Heart right ventricle (tissue), 16 donors: Measurements from ENCODE around the gene SS18L1. TPM values are rescaled to one million over a fixed set of nuclear protein-coding genes. Genes with fewer than 3 reads are reported as not detected.

ENCODE experiments used
- ATAC-seq, 8 donors: fragments of 200-7000 bp; cut with Tn5 transposase; one replicate each; pipeline ENCODE4 v1.9.1; 2020; ENCODE audit warnings: mild to moderate bottlenecking in 8 of 8, moderate library complexity in 8 of 8, moderate number of reproducible peaks in 1 of 8
- DNase-seq, 2 donors: peaks; one replicate each; pipeline ENCODE4 v3.0.0-alpha.2; 2020
- H3K27ac ChIP-seq, 10 donors: fragments of 200-600 bp; sonication (generic) in 2 of 10; one replicate each; pipeline versions ENCODE4 v1.5.0 to v1.8.0; 2020 to 2022; ENCODE audit warnings: mild to moderate bottlenecking in 3 of 10
- H3K27me3 ChIP-seq, 7 donors: fragments of 200-600 bp; one replicate each; pipeline ENCODE4 v1.8.0; 2021 to 2022; ENCODE audit warnings: mild to moderate bottlenecking in 2 of 7
- H3K36me3 ChIP-seq, 9 donors: fragments of 200-600 bp; sonication (generic) in 1 of 9; one replicate each; pipeline versions ENCODE4 v1.5.0 to v1.8.0; 2020 to 2022; ENCODE audit warnings: mild to moderate bottlenecking in 2 of 9
- H3K4me1 ChIP-seq, 9 donors: fragments of 200-600 bp; sonication (generic) in 1 of 9; one replicate each; pipeline versions ENCODE4 v1.5.0 to v1.8.0; 2020 to 2022; ENCODE audit warnings: mild to moderate bottlenecking in 4 of 9
- H3K4me3 ChIP-seq, 10 donors: fragments of 200-600 bp; sonication (generic) in 2 of 10; one replicate each; pipeline versions ENCODE4 v1.5.0 to v1.8.0; 2020 to 2022; ENCODE audit warnings: mild to moderate bottlenecking in 7 of 10, moderate library complexity in 2 of 10
- H3K9me3 ChIP-seq, 11 donors: fragments of 200-600 bp in 10 of 11; sonication (generic) in 2 of 11; one replicate each; pipeline versions ENCODE4 v1.5.0 to v1.8.0; 2013 to 2022; ENCODE audit warnings: mild to moderate bottlenecking in 2 of 11, control low read depth in 1 of 11, moderate library complexity in 1 of 11
- CTCF ChIP-seq, 9 donors: fragments of 200-600 bp; sonication (generic) in 2 of 9; IDR thresholded peaks; one replicate each; pipeline versions ENCODE4 v1.5.0 to v1.8.0; 2021 to 2022; ENCODE audit warnings: antibody characterized with exemption in 9 of 9, mild to moderate bottlenecking in 5 of 9, moderate library complexity in 1 of 9
- WGBS, 2 donors: extraction: QIAGEN DNeasy Blood & Tissue Kit; methylation state at CpG; one replicate each; pipeline ENCODE4 v1.1.7; 2013; ENCODE audit warnings: inconsistent platforms in 1 of 2; 5-methylcytosine and 5-hydroxymethylcytosine counted together
- intact Hi-C, 10 donors: fragments of 100-400 bp; cut with DNase I; formaldehyde crosslinking; loops; one replicate each; pipeline versions ENCODE4 v1.11.1 to v1.14.2; 2022
- polyA plus RNA-seq, 2 donors: library from polyadenylated mRNA; stranded (reverse); fragments of 200-250 nt; gene quantifications; one replicate each; pipeline ENCODE4 v1.2.3, GENCODE V29; 2013
- total RNA-seq, 10 donors: library from RNA; stranded (reverse); fragmentation: NEBNext Ultra II Directional in 3 of 10; extraction: Animal tissue kit (Norgen Biotek cat#: 25700) in 3 of 10; gene quantifications; one replicate each; pipeline versions ENCODE4 v1.2.1 to v1.2.4, GENCODE V29; 2021 to 2023
- donor health status: Arrhythmogenic right ventricular cardiomyopathy.
- donor health status: ischemic (EF 13 %, LVEDD 7.1; RV severe dilation, severe dysfunction).
- donor health status: healthy with polysubstance abuse.
- donor health status: DM: no; HTN: yes; CAD: no.
- donor health status: DM: no; HTN: no; CAD: no.
- donor health status: ischemic (EF 25% LVEDD 6.9; RV normal size, moderate dysfunction).
- donor health status: ischemic (EF 25% LVEDD 5.7; RV mildly dilated, moderate dysfunction).
- donor health status: healthy.
- donor health status: DM: yes; HTN: yes; CAD: no.
- donor health status: Ischemic cardiomyopathy.
- donor health status: ischemic (EF 35%, LVEDD 5.7; RV mildly dilated, moderate dysfunction).
- donor health status: nonischemic (EF 11% LVEDD 7.7; RV severe dilation, severe dysfunction).
- donor health status: DM: yes; HTN: yes; CAD: no.
- donor health status: PGD.
- donor health status: ischemic (EF 29% LVEDD 5.4; RV normal size, mild dysfunction).
- donor health status: nonischemic (EF 23%, LVEDD 6.1; RV moderate dilation, normal function).

The SS18L1 gene
- total and polyA plus RNA-seq, 12 donors: 5.2 to 22.3 (median 7.4) TPM

GRCh38 chr20:62151835-62152364 is 8.3 kb downstream of the SS18L1 start:
- 86 to 90% methylated on average over 23 of the region's 23 CpGs for WGBS, 2 donors
- no peak for DNase-seq
- Histone ChIP-seq H3K9me3 (peaks cover 0 to 8% (median 0%) of the 10 kb centered on the region in 11 donors), H3K27ac (no peak overlapping the region), H3K4me3 (no peak overlapping the region), H3K27me3 (no peaks in the 10 kb centered on the region), H3K4me1 (peaks cover 4 to 35% (median 27%) of the 10 kb centered on the region in 9 donors), H3K36me3 (peaks cover 0 to 19% (median 0%) of the 10 kb centered on the region in 9 donors)
- intact Hi-C loops: loop anchor here in 2 of 10 donors (5.0 kb wide), 1 partner anchor 140 kb away; no protein-coding TSS in a partner anchor
- TF ChIP-seq CTCF (IDR thresholded peaks at IDR 0.05): no peak
- ATAC-seq: no peak

GRCh38 chr20:62155428-62156253 is 12.1 kb downstream of the SS18L1 start:
- no peak for DNase-seq
- Histone ChIP-seq H3K27ac (no peak overlapping the region), H3K27me3 (no peaks in the 10 kb centered on the region), H3K36me3 (peaks cover 0 to 31% (median 0%) of the 10 kb centered on the region in 9 donors), H3K4me1 (peaks cover 5 to 21% (median 14%) of the 10 kb centered on the region in 9 donors), H3K4me3 (no peak overlapping the region), H3K9me3 (peaks cover 0 to 8% (median 0%) of the 10 kb centered on the region in 11 donors)
- WGBS, 2 donors: 93 to 94% methylated on average over 29 of the region's 29 CpGs
- intact Hi-C loops: loop anchor here in 3 of 10 donors (5.0 kb wide), 1 partner anchor 143 kb away; no protein-coding TSS in a partner anchor
- no peak for ATAC-seq
- TF ChIP-seq CTCF (IDR thresholded peaks at IDR 0.05): no peak

GRCh38 chr20:62156254-62156556 is 12.6 kb downstream of the SS18L1 start:
- WGBS, 2 donors: 90 to 93% methylated on average over 3 of the region's 3 CpGs
- no peak overlapping the region for H3K27ac ChIP-seq
- peaks cover 0 to 37% (median 5%) of the 10 kb centered on the region in 9 donors for H3K36me3 ChIP-seq
- no peak for TF ChIP-seq CTCF (IDR thresholded peaks at IDR 0.05)
- peaks cover 0 to 8% (median 0%) of the 10 kb centered on the region in 11 donors for H3K9me3 ChIP-seq
- ATAC-seq: no peak
- H3K4me3 ChIP-seq: no peak overlapping the region
- H3K4me1 ChIP-seq: peaks cover 5 to 16% (median 10%) of the 10 kb centered on the region in 9 donors
- H3K27me3 ChIP-seq: no peaks in the 10 kb centered on the region
- no peak for DNase-seq
- intact Hi-C loops: loop anchor here in 3 of 10 donors (5.0 kb wide), 1 partner anchor 144 kb away; no protein-coding TSS in a partner anchor

- peak; percentile 59 to 71 for DNase-seq
- Histone ChIP-seq H3K27ac (no peak overlapping the region), H3K36me3 (peaks cover 0 to 43% (median 11%) of the 10 kb centered on the region in 9 donors), H3K4me3 (no peak overlapping the region), H3K27me3 (no peaks in the 10 kb centered on the region), H3K9me3 (peaks cover 0 to 8% (median 0%) of the 10 kb centered on the region in 11 donors), H3K4me1 (peaks cover 5 to 15% (median 10%) of the 10 kb centered on the region in 9 donors)
- peak; percentile 51 to 81 (median 75) for TF ChIP-seq CTCF (IDR thresholded peaks at IDR 0.05)
- WGBS, 2 donors: 50 to 51% methylated on average over 24 of the region's 24 CpGs
- peak; percentile 82 to 90 (median 86) for ATAC-seq
- intact Hi-C loops: loop anchor here in 3 of 10 donors (5.0 kb wide), 1 partner anchor 144 kb away; no protein-coding TSS in a partner anchor
Observed at GRCh38 chr20:62156592-62157386, 13.2 kb downstream of the SS18L1 start.
